ENCODE data around the gene CDH23. TPM values are rescaled to one million over a fixed set of nuclear protein-coding genes. Genes with fewer than 3 reads are reported as not detected.

CDH23 gene
- total RNA-seq, 4 donors from 2014 or later, result 0.72 to 4.1 (median 2.2) TPM

GRCh38 chr10:71473671-71474599 is 77.2 kb downstream of the CDH23 start:
- 92% methylated on average over 11 of the region's 11 CpGs for WGBS
- TF ChIP-seq EP300 (IDR thresholded peaks at IDR 0.05), result no peak
- no peak for TF ChIP-seq POLR2AphosphoS5 (IDR thresholded peaks at IDR 0.05)
- no peak for TF ChIP-seq CTCF (IDR thresholded peaks at IDR 0.05)
- TF ChIP-seq POLR2A (IDR thresholded peaks at IDR 0.05), result no peak

GRCh38 chr10:71474702-71475242 is 78.1 kb downstream of the CDH23 start:
- Histone ChIP-seq H3K36me3 (no peaks in the 10 kb centered on the region), H3K4me3 (no peak overlapping the region), H3K27me3 (no peaks in the 10 kb centered on the region), H3K4me1 (peaks cover 30% of the 10 kb centered on the region), H3K27ac (no peak overlapping the region), H3K9me3 (no peaks in the 10 kb centered on the region)
- 86% methylated on average over 7 of the region's 7 CpGs for WGBS
- DNase-seq (ENCODE audit: low spot score in 2 of 2), result no peak
- no peak for TF ChIP-seq CTCF (IDR thresholded peaks at IDR 0.05)
- no peak for TF ChIP-seq EP300 (IDR thresholded peaks at IDR 0.05)
- no peak for TF ChIP-seq POLR2A (IDR thresholded peaks at IDR 0.05)
- TF ChIP-seq POLR2AphosphoS5 (IDR thresholded peaks at IDR 0.05), result no peak

More at GRCh38 chr10:71473671-71474599, 77.2 kb downstream of the CDH23 start:
- H3K4me3 ChIP-seq, result no peak overlapping the region
- no peaks in the 10 kb centered on the region for H3K9me3 ChIP-seq
- H3K27ac ChIP-seq, result no peak overlapping the region
- no peaks in the 10 kb centered on the region for H3K27me3 ChIP-seq
- H3K36me3 ChIP-seq, result no peaks in the 10 kb centered on the region
- DNase-seq (ENCODE audit: low spot score in 2 of 2), result no peak
- peaks cover 30% of the 10 kb centered on the region for H3K4me1 ChIP-seq

GRCh38 chr10:71475243-71475871 is 78.6 kb downstream of the CDH23 start:
- H3K4me1 ChIP-seq, result peaks cover 30% of the 10 kb centered on the region
- 69% methylated on average over 10 of the region's 13 CpGs for WGBS
- no peaks in the 10 kb centered on the region for H3K36me3 ChIP-seq
- H3K27ac ChIP-seq, result no peak overlapping the region
- no peak overlapping the region for H3K4me3 ChIP-seq
- no peak for TF ChIP-seq POLR2AphosphoS5 (IDR thresholded peaks at IDR 0.05)
- TF ChIP-seq POLR2A (IDR thresholded peaks at IDR 0.05), result no peak
- no peak for TF ChIP-seq EP300 (IDR thresholded peaks at IDR 0.05)
- no peak for TF ChIP-seq CTCF (IDR thresholded peaks at IDR 0.05)
- DNase-seq (ENCODE audit: low spot score in 2 of 2), result no peak
- no peaks in the 10 kb centered on the region for H3K9me3 ChIP-seq
- no peaks in the 10 kb centered on the region for H3K27me3 ChIP-seq

- no peak for DNase-seq (ENCODE audit: low spot score in 2 of 2)
- Histone ChIP-seq H3K9me3 (no peaks in the 10 kb centered on the region), H3K27ac (no peak overlapping the region), H3K4me1 (peaks cover 30% of the 10 kb centered on the region), H3K36me3 (no peaks in the 10 kb centered on the region), H3K4me3 (no peak overlapping the region), H3K27me3 (no peaks in the 10 kb centered on the region)
- 51% methylated on average over 9 of the region's 9 CpGs for WGBS
- TF ChIP-seq CTCF (IDR thresholded peaks at IDR 0.05) (no peak), EP300 (IDR thresholded peaks at IDR 0.05) (no peak), POLR2AphosphoS5 (IDR thresholded peaks at IDR 0.05) (no peak)
Observed at GRCh38 chr10:71476228-71477011, 79.7 kb downstream of the CDH23 start.

Measured in suprapubic skin (tissue), 4 donors.